Peyer's patch (tissue), 4 donors: ENCODE data around the gene CAPN1. TPM values are rescaled to one million over a fixed set of nuclear protein-coding genes. Genes with fewer than 3 reads are reported as not detected.

Experiments
- DNase-seq, 3 donors: peaks; one replicate each; pipeline ENCODE4 v3.0.0-alpha.2; 2017 to 2019
- H3K27ac ChIP-seq, 4 donors: fragments of 200-600 bp; sonication (generic); one replicate each; pipeline ENCODE4 v1.5.1; 2016 to 2019
- H3K27me3 ChIP-seq, 2 donors: fragments of 200-600 bp; sonication (generic); one replicate each; pipeline ENCODE4 v1.5.1; 2019
- H3K36me3 ChIP-seq, 3 donors: fragments of 200-600 bp; sonication (generic); one replicate each; pipeline ENCODE4 v1.5.1; 2016 to 2019
- H3K4me1 ChIP-seq, 4 donors: fragments of 200-600 bp; sonication (generic); one replicate each; pipeline ENCODE4 v1.5.1; 2016 to 2019
- H3K4me3 ChIP-seq, 4 donors: fragments of 200-600 bp; sonication (generic); 1 replicate in 3 of 4; 2 replicates in 1 of 4; pipeline ENCODE4 v1.5.1; 2016 to 2019; ENCODE audit warnings: mild to moderate bottlenecking in 1 of 4
- H3K9me3 ChIP-seq, 4 donors: fragments of 200-600 bp; sonication (generic); one replicate each; pipeline ENCODE4 v1.5.1; 2016 to 2019; ENCODE audit warnings: mild to moderate bottlenecking in 1 of 4
- POLR2A ChIP-seq, 2 donors: fragments of 450-650 bp; IDR thresholded peaks; one replicate each; pipeline ENCODE4 v1.5.1; 2017; ENCODE audit warnings: antibody characterized with exemption in 2 of 2, mild to moderate bottlenecking in 2 of 2, moderate library complexity in 2 of 2
- total RNA-seq, 4 donors: library from RNA; depleted of rRNA; stranded (reverse); fragments of >200 nt; gene quantifications; one replicate each; pipeline ENCODE4 v1.1.0, GENCODE V29; 2016
- TF ChIP-seq, protein P1 (sequence below), 6 experiments: fragments of 450-650 bp in 4 of 6; fragments of 200-600 bp in 2 of 6; sonication (generic) in 1 of 6; IDR thresholded peaks; one replicate each; pipeline ENCODE4 v1.5.1; 2017 to 2019; ENCODE audit warnings: antibody characterized with exemption in 6 of 6, mild to moderate bottlenecking in 3 of 6, moderate library complexity in 1 of 6

The CAPN1 gene
- total RNA-seq, 4 donors from 2014 or later = 320 to 598 (median 559) TPM

DNA sequence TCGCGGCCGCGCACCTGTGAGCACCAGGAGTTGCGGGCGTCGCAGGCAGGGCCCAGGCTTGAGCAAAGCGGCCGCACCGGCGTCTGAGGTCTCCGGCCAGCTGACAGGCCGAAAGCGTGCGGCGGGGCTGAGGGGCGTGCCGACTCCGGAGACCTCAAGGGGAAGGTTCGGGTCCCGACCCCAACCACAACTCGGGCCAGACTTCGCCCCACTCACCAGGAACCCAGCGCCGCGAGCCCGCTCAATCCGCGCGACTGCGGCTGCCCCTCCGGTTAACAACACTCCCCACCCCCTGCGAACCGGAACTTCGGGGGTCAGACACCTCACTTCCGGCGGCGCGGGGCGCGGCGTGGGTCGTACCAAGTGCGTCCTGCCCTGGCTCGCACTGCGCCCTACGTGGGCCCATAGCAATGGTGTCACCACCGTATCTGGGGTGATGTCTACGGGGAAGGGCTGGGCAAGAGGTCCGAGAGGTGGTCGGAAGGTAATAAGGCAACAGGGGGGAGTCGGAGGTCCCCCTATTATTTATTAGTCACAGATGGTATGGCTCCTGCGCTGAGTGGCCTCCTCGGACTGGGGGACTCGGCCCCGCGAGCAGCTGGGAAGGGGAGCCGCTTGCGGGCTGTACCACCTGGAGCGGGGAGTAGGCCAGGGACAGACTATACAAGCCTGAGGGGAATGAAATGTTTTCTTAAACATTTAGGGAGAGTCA is 47.3 kb upstream of the CAPN1 start, which contains the start of gene SYVN1:
Gene SYVN1, minus strand, starts transcription at position 280 of the 712 bp plus-strand sequence. CDS start 918 bp downstream, outside the sequence.
- no peaks in the 10 kb centered on the region for H3K27me3 ChIP-seq

DNA sequence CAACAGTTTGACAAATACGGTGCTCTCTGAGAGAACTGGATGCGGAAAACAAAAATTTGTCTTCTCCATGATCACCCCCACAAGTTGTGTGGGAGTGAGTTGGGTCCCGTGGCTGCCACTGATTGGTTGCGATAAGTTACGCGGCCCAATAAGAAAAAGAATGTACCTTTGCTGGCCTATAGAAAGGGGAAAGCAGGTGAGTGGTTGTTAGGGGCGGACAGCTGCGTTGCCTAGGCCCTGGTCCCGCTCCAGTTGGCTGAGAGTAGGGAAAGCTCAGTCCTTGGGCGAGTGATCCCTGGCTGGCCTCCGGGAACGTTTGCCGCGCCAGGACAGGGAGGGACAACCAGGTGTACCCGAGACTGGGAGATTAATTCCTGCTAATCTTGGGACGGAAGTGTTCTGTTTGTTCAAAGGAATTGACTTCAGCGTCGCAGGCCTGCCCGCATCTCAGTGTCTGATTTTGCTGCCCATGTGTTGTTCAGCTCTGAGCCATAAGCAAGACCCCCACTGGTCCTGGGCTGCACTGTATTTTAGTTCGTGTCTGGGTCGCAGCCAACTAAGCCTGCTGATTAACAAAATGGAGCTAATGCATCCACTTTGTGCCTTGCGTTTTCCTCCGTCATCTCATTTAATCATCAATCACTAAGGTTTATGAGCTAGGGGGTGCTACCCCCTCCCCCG is 46.6 kb upstream of the CAPN1 start:
- Histone ChIP-seq H3K27me3 (no peaks in the 10 kb centered on the region), H3K9me3 (no peaks in the 10 kb centered on the region), H3K4me3 (peak overlapping the region; percentile 81 to 96 (median 86)), H3K27ac (peak overlapping the region; percentile 96 to 99 (median 98)), H3K4me1 (peaks cover 0 to 30% (median 11%) of the 10 kb centered on the region in 4 donors), H3K36me3 (peaks cover 0 to 28% (median 0%) of the 10 kb centered on the region in 3 donors)
- TF ChIP-seq, protein P1, sequence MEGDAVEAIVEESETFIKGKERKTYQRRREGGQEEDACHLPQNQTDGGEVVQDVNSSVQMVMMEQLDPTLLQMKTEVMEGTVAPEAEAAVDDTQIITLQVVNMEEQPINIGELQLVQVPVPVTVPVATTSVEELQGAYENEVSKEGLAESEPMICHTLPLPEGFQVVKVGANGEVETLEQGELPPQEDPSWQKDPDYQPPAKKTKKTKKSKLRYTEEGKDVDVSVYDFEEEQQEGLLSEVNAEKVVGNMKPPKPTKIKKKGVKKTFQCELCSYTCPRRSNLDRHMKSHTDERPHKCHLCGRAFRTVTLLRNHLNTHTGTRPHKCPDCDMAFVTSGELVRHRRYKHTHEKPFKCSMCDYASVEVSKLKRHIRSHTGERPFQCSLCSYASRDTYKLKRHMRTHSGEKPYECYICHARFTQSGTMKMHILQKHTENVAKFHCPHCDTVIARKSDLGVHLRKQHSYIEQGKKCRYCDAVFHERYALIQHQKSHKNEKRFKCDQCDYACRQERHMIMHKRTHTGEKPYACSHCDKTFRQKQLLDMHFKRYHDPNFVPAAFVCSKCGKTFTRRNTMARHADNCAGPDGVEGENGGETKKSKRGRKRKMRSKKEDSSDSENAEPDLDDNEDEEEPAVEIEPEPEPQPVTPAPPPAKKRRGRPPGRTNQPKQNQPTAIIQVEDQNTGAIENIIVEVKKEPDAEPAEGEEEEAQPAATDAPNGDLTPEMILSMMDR (IDR thresholded peaks at IDR 0.05) = peak in 1 of 6 experiments; percentile 4
- peak; percentile 81 to 91 for TF ChIP-seq POLR2A (IDR thresholded peaks at IDR 0.05)
- DNase-seq = peak; percentile 89 to 96 (median 95)

More for the DNA sequence above, 47.3 kb upstream of the CAPN1 start, which contains the start of gene SYVN1:
- DNase-seq = peak; percentile 94 to 97 (median 96)
- peaks cover 0 to 35% (median 0%) of the 10 kb centered on the region in 3 donors for H3K36me3 ChIP-seq
- H3K4me3 ChIP-seq = peak within 1 kb of the TSS; percentile 81 to 96 (median 86)
- H3K9me3 ChIP-seq = no peaks in the 10 kb centered on the region
- H3K4me1 ChIP-seq = peaks cover 0 to 30% (median 13%) of the 10 kb centered on the region in 4 donors
- H3K27ac ChIP-seq = peak within 1 kb of the TSS; percentile 96 to 99 (median 98)
- TF ChIP-seq, protein P1 (IDR thresholded peaks at IDR 0.05) = peak in 1 of 6 experiments; percentile 22
- TF ChIP-seq POLR2A (IDR thresholded peaks at IDR 0.05) = peak; percentile 97 to 98

DNA sequence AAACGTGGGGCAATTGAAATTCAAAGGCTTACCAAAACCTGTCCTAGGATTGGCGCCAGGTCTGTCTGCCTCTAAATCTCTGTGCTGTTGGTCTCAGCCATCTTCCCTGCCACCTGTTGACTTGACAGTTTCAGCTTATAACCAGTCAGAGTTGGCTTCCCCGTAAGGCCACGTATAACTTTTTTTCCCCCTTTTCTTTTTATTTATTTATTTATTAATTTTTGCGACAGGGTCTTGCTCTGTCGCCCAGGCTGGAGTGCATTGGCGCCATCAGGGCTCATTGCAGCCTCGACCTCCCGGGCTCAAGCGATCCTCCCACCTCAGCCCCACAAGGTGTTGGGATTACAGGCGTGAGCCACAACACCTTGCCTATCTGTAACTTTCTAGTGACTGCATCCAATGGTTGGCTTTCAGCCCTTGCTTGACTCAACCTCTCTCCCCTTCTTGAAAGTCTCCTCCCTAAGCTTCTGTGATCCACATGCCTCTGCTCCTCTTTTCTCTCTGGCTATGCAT is 46.0 kb upstream of the CAPN1 start:
- no peaks in the 10 kb centered on the region for H3K27me3 ChIP-seq
- H3K27ac ChIP-seq = peak overlapping the region; percentile 96 to 99 (median 98)
- peak overlapping the region in 3 of 4 donors; percentile 81 to 96 (median 88) for H3K4me3 ChIP-seq
- H3K4me1 ChIP-seq = peaks cover 0 to 30% (median 8%) of the 10 kb centered on the region in 4 donors
- peaks cover 0 to 22% (median 0%) of the 10 kb centered on the region in 3 donors for H3K36me3 ChIP-seq
- no peaks in the 10 kb centered on the region for H3K9me3 ChIP-seq
- DNase-seq = peak in 1 of 3 donors; percentile 48
- TF ChIP-seq, protein P1 (IDR thresholded peaks at IDR 0.05) = no peak

DNA sequence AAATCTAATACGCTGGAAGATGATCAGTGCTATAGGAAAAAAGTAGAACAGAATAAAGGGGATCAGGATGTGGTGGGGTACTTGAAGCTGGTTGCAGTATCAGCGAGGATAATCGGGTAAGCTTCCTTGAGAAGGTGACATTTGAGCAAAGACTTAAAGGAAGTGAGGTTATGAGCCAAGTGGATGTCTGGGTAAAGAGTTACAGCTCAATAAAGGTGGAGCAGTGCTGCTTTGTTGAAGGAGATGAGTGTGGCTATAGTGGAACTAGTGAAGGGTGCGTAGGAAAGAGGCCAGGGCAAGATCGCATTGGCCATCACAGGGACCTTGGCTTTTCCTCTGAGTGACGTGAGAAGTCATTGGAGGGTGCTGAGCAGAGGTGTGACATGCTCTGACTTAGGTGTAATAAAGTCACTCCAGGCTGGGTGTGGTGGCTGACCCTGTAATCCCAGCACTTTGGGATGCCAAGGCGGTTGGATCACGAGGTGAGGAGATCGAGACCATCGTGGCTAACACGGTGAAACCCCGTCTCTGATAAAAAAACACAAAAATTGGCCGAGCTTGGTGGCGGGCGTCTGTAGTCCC is 45.1 kb upstream of the CAPN1 start:
- peaks cover 0 to 30% (median 4%) of the 10 kb centered on the region in 4 donors for H3K4me1 ChIP-seq
- H3K9me3 ChIP-seq = no peaks in the 10 kb centered on the region
- peaks cover 0 to 13% (median 0%) of the 10 kb centered on the region in 3 donors for H3K36me3 ChIP-seq
- no peak overlapping the region for H3K4me3 ChIP-seq
- TF ChIP-seq, protein P1 (IDR thresholded peaks at IDR 0.05) = no peak
- TF ChIP-seq POLR2A (IDR thresholded peaks at IDR 0.05) = no peak
- H3K27me3 ChIP-seq = no peaks in the 10 kb centered on the region
- H3K27ac ChIP-seq = peak overlapping the region in 1 of 4 donors; percentile 96
- DNase-seq = no peak

DNA sequence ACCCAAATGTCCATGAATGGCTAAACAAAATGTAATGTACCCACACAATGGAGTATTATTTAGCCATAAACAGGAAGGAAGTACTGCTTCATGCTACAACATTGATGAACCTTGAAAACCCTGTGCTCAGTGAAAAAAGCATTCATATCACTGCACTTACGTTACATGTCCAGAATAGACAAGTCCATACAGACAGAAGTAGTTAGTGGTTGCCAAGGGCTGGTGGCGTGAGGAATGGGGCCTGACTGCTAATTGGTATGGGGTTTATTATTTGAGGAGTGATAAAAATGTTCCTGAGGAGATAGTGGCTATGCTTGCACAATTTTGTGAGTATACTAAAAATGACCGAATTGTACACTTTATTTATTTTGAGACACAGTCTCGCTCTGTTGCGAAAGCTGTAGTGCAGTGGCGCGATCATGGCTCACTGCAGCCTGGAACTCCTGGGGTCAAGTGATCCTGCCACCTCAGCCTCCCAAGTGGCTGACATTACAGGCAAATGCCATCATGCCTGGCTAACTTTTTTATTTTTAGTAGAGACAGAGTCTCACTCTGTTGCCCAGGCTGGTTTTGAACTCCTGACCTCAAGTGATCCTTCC is 39.7 kb upstream of the CAPN1 start:
- TF ChIP-seq, protein P1 (IDR thresholded peaks at IDR 0.05) = no peak

More for the DNA sequence above, 39.7 kb upstream of the CAPN1 start:
- no peak for DNase-seq
- no peaks in the 10 kb centered on the region for H3K4me1 ChIP-seq
- H3K4me3 ChIP-seq = no peak overlapping the region
- H3K27ac ChIP-seq = no peak overlapping the region
- no peaks in the 10 kb centered on the region for H3K36me3 ChIP-seq
- H3K27me3 ChIP-seq = no peaks in the 10 kb centered on the region
- no peaks in the 10 kb centered on the region for H3K9me3 ChIP-seq
